SK-N-SH (cell line): Measurements from ENCODE around the gene CACNA1E. TPM values are rescaled to one million over a fixed set of nuclear protein-coding genes. Genes with fewer than 3 reads are reported as not detected.

Experiments used
- CTCF ChIA-PET: fragments of 300-600, 350-600 bp; formaldehyde crosslinking; extraction: SDS; loops from one replicate; lab custom pipeline; 2021; lab: Yijun Ruan, JAX
- POLR2A ChIA-PET: fragments of 350-600 bp; sonication (Branson Sonifier 250); formaldehyde crosslinking; extraction: SDS; loops from one replicate; lab custom pipeline; 2020; ENCODE audit warnings: antibody characterized with exemption, inconsistent platforms; lab: Yijun Ruan, JAX
- DNase-seq: peaks from one replicate; pipeline ENCODE4 v3.0.0; 2012
- H2AFZ ChIP-seq: fragments of 200-600 bp; sonication (generic); 2 replicates; pipeline ENCODE4 v1.8.1; 2016; ENCODE audit warnings: antibody characterized with exemption, mild to moderate bottlenecking, low read depth
- H3F3A ChIP-seq: fragments of 200-600 bp; sonication (generic); replicated peaks from 2 replicates; pipeline ENCODE3; 2016; ENCODE audit warnings: antibody characterized with exemption, mild to moderate bottlenecking; ENCODE audit not compliant: insufficient read depth
- H3K27ac ChIP-seq, 2 experiments: fragments of 200-500 bp in 1 of 2; fragments of 200-600 bp in 1 of 2; sonication (Bioruptor generic) in 1 of 2; sonication (generic), shearing (Covaris generic) in 1 of 2; 2 replicates each; pipeline versions ENCODE4 v1.5.1 to v1.6.1; 2014 to 2016; ENCODE audit warnings: low read depth in 2 of 2, inconsistent platforms in 1 of 2, low read length in 1 of 2, mild to moderate bottlenecking in 1 of 2, mixed read lengths in 1 of 2
- H3K27me3 ChIP-seq: fragments of 200-600 bp; sonication (generic), shearing (Covaris generic); 2 replicates; pipeline ENCODE4 v1.6.1; 2016; ENCODE audit warnings: mixed run types; ENCODE audit not compliant: insufficient read depth
- H3K36me3 ChIP-seq, 2 experiments: fragments of 200-500 bp in 1 of 2; fragments of 200-600 bp in 1 of 2; sonication (Bioruptor generic) in 1 of 2; sonication (generic) in 1 of 2; replicated peaks in 1 of 2; 2 replicates each; pipeline versions ENCODE3 to v1.5.1; 2014 to 2016; ENCODE audit warnings: low read length in 1 of 2, mild to moderate bottlenecking in 1 of 2; ENCODE audit not compliant: insufficient read depth in 2 of 2, control insufficient read depth in 1 of 2
- H3K4me1 ChIP-seq, 2 experiments: fragments of 200-500 bp in 1 of 2; fragments of 200-600 bp in 1 of 2; sonication (Bioruptor generic) in 1 of 2; sonication (generic), shearing (Covaris generic) in 1 of 2; 2 replicates each; pipeline versions ENCODE4 v1.5.1 to v1.6.1; 2014 to 2016; ENCODE audit warnings: low read depth in 1 of 2, low read length in 1 of 2, mixed run types in 1 of 2; ENCODE audit not compliant: insufficient read depth in 2 of 2, control insufficient read depth in 1 of 2
- H3K4me2 ChIP-seq: fragments of 200-600 bp; sonication (generic), shearing (Covaris generic); 2 replicates; pipeline ENCODE4 v1.6.1; 2017; ENCODE audit warnings: mixed run types
- H3K4me3 ChIP-seq, 2 experiments: fragments of 200-500 bp in 1 of 2; fragments of 200-600 bp in 1 of 2; sonication (Bioruptor generic) in 1 of 2; sonication (generic), shearing (Covaris generic) in 1 of 2; 2 replicates each; pipeline versions ENCODE4 v1.5.1 to v1.8.1; 2014 to 2016; ENCODE audit warnings: low read depth in 2 of 2, inconsistent platforms in 1 of 2, low read length in 1 of 2, mild to moderate bottlenecking in 1 of 2, mixed read lengths in 1 of 2, moderate library complexity in 1 of 2
- H3K79me2 ChIP-seq: fragments of 200-600 bp; sonication (generic); 2 replicates; pipeline ENCODE4 v1.8.1; 2017; ENCODE audit warnings: mild to moderate bottlenecking; ENCODE audit not compliant: insufficient read depth
- H3K9ac ChIP-seq: fragments of 200-600 bp; sonication (generic); 2 replicates; pipeline ENCODE4 v1.6.1; 2017; ENCODE audit warnings: mixed run types
- H3K9me2 ChIP-seq: fragments of 200-600 bp; sonication (generic); 2 replicates; pipeline ENCODE4 v1.6.1; 2017; ENCODE audit warnings: mixed run types
- H3K9me3 ChIP-seq: fragments of 200-600 bp; sonication (generic); 2 replicates; pipeline ENCODE4 v1.6.1; 2017; ENCODE audit warnings: mixed run types, mild to moderate bottlenecking, moderate library complexity
- H4K20me1 ChIP-seq: fragments of 200-600 bp; sonication (generic); 2 replicates; pipeline ENCODE4 v1.6.1; 2017; ENCODE audit warnings: mild to moderate bottlenecking, mixed run types; ENCODE audit not compliant: insufficient read depth
- CHD2 ChIP-seq: fragments of 150-350 bp; IDR thresholded peaks from 2 replicates; pipeline ENCODE4 v1.6.1; 2018; ENCODE audit warnings: low read length; ENCODE audit not compliant: partially characterized antibody
- ELF1 ChIP-seq: IDR thresholded peaks from 2 replicates; pipeline ENCODE4 v1.4.0; 2012
- EP300 ChIP-seq, 2 experiments: IDR thresholded peaks; 2 replicates each; pipeline versions ENCODE4 v1.4.0 to v1.6.1; 2012; ENCODE audit warnings: borderline replicate concordance in 1 of 2, low read depth in 1 of 2, low read length in 1 of 2
- EZH2phosphoT487 ChIP-seq: fragments of 200-600 bp; sonication (generic); IDR thresholded peaks from 2 replicates; pipeline ENCODE4 v1.6.1; 2017; ENCODE audit warnings: low read depth, mixed run types, mild to moderate bottlenecking, antibody characterized with exemption, moderate library complexity, borderline replicate concordance
- FOSL2 ChIP-seq: IDR thresholded peaks from 2 replicates; pipeline ENCODE4 v1.4.0; 2012; ENCODE audit warnings: low read depth, mild to moderate bottlenecking, moderate library complexity, borderline replicate concordance
- FOXM1 ChIP-seq: IDR thresholded peaks from 2 replicates; pipeline ENCODE4 v1.4.0; 2012; ENCODE audit warnings: low read depth, mild to moderate bottlenecking
- GATA2 ChIP-seq: sonication (generic); formaldehyde crosslinking; IDR thresholded peaks from 2 replicates; pipeline ENCODE4 v1.5.0; 2020; ENCODE audit warnings: mild to moderate bottlenecking, missing genetic modification reagents
- MEF2A ChIP-seq: IDR thresholded peaks from 2 replicates; pipeline ENCODE4 v1.4.0; 2012; ENCODE audit warnings: low read depth, borderline replicate concordance
- NRF1 ChIP-seq: IDR thresholded peaks from 2 replicates; pipeline ENCODE4 v1.6.1; 2012; ENCODE audit warnings: low read depth, mild to moderate bottlenecking, low read length
- POLR2AphosphoS5 ChIP-seq: IDR thresholded peaks from 2 replicates; pipeline ENCODE4 v1.6.1; 2012; ENCODE audit warnings: low read depth, low read length
- RXRA ChIP-seq: IDR thresholded peaks from 2 replicates; pipeline ENCODE4 v1.4.0; 2012; ENCODE audit warnings: low read depth, mild to moderate bottlenecking, borderline replicate concordance
- SMC3 ChIP-seq: IDR thresholded peaks from 2 replicates; pipeline ENCODE4 v1.6.1; 2012; ENCODE audit warnings: low read depth, low read length, improper control_type of control experiment
- TAF1 ChIP-seq: IDR thresholded peaks from 2 replicates; pipeline ENCODE4 v1.6.1; 2012; ENCODE audit warnings: low read depth, mild to moderate bottlenecking, low read length, moderate library complexity, borderline replicate concordance
- TCF12 ChIP-seq: IDR thresholded peaks from 2 replicates; pipeline ENCODE4 v1.4.0; 2012
- TEAD4 ChIP-seq: IDR thresholded peaks from 2 replicates; pipeline ENCODE4 v1.4.0; 2012; ENCODE audit warnings: mild to moderate bottlenecking, borderline replicate concordance; ENCODE audit not compliant: insufficient read depth
- YY1 ChIP-seq: IDR thresholded peaks from 2 replicates; pipeline ENCODE4 v1.4.0; 2012; ENCODE audit warnings: low read depth, mild to moderate bottlenecking
- WGBS: methylation state at CpG from one replicate; pipeline ENCODE4 v1.1.6; 2017; ENCODE audit warnings: low lambda C conversion rate; 5-methylcytosine and 5-hydroxymethylcytosine counted together
- polyA plus RNA-seq, 3 experiments: library from polyadenylated mRNA; depleted of rRNA; stranded (reverse); fragments of >200 nt; gene quantifications; 2 replicates each; pipeline ENCODE4 v1.2.3, GENCODE V29; 2012
- TF ChIP-seq, protein P1 (sequence below): fragments of 150-350 bp; IDR thresholded peaks from 2 replicates; pipeline ENCODE4 v1.6.1; 2017; ENCODE audit warnings: antibody characterized with exemption, low read length, low read depth, borderline replicate concordance
- TF ChIP-seq, protein P2 (sequence below): IDR thresholded peaks from 2 replicates; pipeline ENCODE4 v1.4.0; 2012; ENCODE audit warnings: low read depth, borderline replicate concordance
- TF ChIP-seq, protein P3 (sequence below): IDR thresholded peaks from 2 replicates; pipeline ENCODE4 v1.4.0; 2012; ENCODE audit warnings: low read depth
- TF ChIP-seq, protein P4 (sequence below): fragments of 150-350 bp; IDR thresholded peaks from 2 replicates; pipeline ENCODE4 v1.6.1; 2016; ENCODE audit warnings: mild to moderate bottlenecking, low read depth, low read length

CACNA1E gene
- polyA plus RNA-seq, 1 of the 3 experiments (the other 2 are of a cell fraction) = not detected

DNA sequence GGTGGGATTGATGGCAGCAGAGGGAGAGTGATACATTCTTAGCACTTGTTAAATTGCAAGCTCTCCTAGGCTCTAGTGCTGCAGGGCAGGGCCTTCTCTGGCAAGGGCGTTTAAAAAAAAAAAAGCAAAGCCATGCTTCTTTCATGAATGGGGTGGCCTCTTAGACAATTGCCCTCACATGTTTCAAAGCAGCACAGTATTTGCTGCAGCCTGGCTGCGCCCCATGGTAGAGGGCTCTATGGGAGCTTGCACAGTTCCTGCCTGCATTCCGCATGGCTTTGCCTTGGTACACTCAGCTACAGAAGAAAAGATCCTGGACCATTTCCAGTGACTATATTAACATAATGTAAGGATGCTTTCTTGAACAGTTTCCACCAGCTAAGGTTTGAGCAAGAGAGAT, 311.0 kb downstream of the CACNA1E start:
- Histone ChIP-seq H3F3A (no peaks in the 10 kb centered on the region), H4K20me1 (no peaks in the 10 kb centered on the region), H3K27ac (no peak overlapping the region), H3K9me2 (no peaks in the 10 kb centered on the region), H3K4me3 (no peak overlapping the region), H3K4me1 (no peaks in the 10 kb centered on the region), H3K4me2 (no peak overlapping the region), H3K36me3 (no peaks in the 10 kb centered on the region), H3K9ac (no peak overlapping the region)
- POLR2A ChIA-PET = no interaction called here
- no peak for TF ChIP-seq TAF1
- TF ChIP-seq SMC3 = no peak
- TF ChIP-seq ELF1 = no peak
- TF ChIP-seq MEF2A = no peak
- no peak for TF ChIP-seq CHD2
- TF ChIP-seq, protein P1, sequence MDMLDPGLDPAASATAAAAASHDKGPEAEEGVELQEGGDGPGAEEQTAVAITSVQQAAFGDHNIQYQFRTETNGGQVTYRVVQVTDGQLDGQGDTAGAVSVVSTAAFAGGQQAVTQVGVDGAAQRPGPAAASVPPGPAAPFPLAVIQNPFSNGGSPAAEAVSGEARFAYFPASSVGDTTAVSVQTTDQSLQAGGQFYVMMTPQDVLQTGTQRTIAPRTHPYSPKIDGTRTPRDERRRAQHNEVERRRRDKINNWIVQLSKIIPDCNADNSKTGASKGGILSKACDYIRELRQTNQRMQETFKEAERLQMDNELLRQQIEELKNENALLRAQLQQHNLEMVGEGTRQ = no peak
- no peak for TF ChIP-seq TEAD4
- TF ChIP-seq, protein P2, sequence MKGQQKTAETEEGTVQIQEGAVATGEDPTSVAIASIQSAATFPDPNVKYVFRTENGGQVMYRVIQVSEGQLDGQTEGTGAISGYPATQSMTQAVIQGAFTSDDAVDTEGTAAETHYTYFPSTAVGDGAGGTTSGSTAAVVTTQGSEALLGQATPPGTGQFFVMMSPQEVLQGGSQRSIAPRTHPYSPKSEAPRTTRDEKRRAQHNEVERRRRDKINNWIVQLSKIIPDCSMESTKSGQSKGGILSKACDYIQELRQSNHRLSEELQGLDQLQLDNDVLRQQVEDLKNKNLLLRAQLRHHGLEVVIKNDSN = no peak
- no peak for TF ChIP-seq FOSL2
- no peak for TF ChIP-seq NRF1
- no peak for TF ChIP-seq YY1
- no peak for TF ChIP-seq FOXM1
- TF ChIP-seq, protein P3, sequence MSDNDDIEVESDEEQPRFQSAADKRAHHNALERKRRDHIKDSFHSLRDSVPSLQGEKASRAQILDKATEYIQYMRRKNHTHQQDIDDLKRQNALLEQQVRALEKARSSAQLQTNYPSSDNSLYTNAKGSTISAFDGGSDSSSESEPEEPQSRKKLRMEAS = no peak
- TF ChIP-seq, protein P4, sequence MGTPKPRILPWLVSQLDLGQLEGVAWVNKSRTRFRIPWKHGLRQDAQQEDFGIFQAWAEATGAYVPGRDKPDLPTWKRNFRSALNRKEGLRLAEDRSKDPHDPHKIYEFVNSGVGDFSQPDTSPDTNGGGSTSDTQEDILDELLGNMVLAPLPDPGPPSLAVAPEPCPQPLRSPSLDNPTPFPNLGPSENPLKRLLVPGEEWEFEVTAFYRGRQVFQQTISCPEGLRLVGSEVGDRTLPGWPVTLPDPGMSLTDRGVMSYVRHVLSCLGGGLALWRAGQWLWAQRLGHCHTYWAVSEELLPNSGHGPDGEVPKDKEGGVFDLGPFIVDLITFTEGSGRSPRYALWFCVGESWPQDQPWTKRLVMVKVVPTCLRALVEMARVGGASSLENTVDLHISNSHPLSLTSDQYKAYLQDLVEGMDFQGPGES = no peak
- TF ChIP-seq EP300 (IDR thresholded peaks at IDR 0.05; ENCODE audit: borderline replicate concordance in 1 of 2, low read depth in 1 of 2, low read length in 1 of 2) = no peak
- no peak for TF ChIP-seq TCF12
- no peak for TF ChIP-seq EZH2phosphoT487
- TF ChIP-seq GATA2 (CRISPR knock-in tag) = no peak
- no peak for TF ChIP-seq RXRA
- no peak for TF ChIP-seq POLR2AphosphoS5
- TF ChIP-seq, all 33 proteins: peak for 0
- no peak for DNase-seq
- Histone ChIP-seq H3K9me3 (no peaks in the 10 kb centered on the region), H3K27me3 (no peaks in the 10 kb centered on the region), H3K79me2 (no peaks in the 10 kb centered on the region), H2AFZ (no peak overlapping the region)
- CTCF ChIA-PET = no interaction called here
- WGBS = 42% methylated on average over 3 of the region's 3 CpGs
